Uterus (tissue), 4 donors: ENCODE data around the gene ACAP3. TPM values are rescaled to one million over a fixed set of nuclear protein-coding genes. Genes with fewer than 3 reads are reported as not detected.

Source experiments
- DNase-seq, 2 donors: peaks; one replicate each; pipeline ENCODE4 v3.0.0-alpha.2; 2019 to 2020
- H3K27ac ChIP-seq, 2 donors: fragments of 200-600 bp; sonication (generic); 1 replicate in 1 of 2; 2 replicates in 1 of 2; pipeline ENCODE4 v1.5.1; 2016 to 2018
- H3K27me3 ChIP-seq, 2 donors: fragments of 200-600 bp; sonication (generic); one replicate each; pipeline ENCODE4 v1.5.1; 2018 to 2019; ENCODE audit warnings: control low read depth in 1 of 2
- H3K36me3 ChIP-seq, 2 donors: fragments of 200-600 bp; sonication (generic); one replicate each; pipeline ENCODE4 v1.5.1; 2019; ENCODE audit warnings: control low read depth in 1 of 2
- H3K4me1 ChIP-seq, 2 donors: fragments of 200-600 bp; sonication (generic); one replicate each; pipeline ENCODE4 v1.5.1; 2018 to 2019; ENCODE audit warnings: control low read depth in 1 of 2
- H3K4me3 ChIP-seq, 2 donors: fragments of 200-600 bp; sonication (generic); 1 replicate in 1 of 2; 2 replicates in 1 of 2; pipeline ENCODE4 v1.5.1; 2018 to 2019; ENCODE audit warnings: mild to moderate bottlenecking in 1 of 2
- H3K9me3 ChIP-seq, 2 donors: fragments of 200-600 bp; sonication (generic); one replicate each; pipeline ENCODE4 v1.5.1; 2019; ENCODE audit warnings: control low read depth in 1 of 2
- POLR2A ChIP-seq, 2 donors: fragments of 450-650 bp; IDR thresholded peaks; one replicate each; pipeline ENCODE4 v1.6.1; 2016; ENCODE audit warnings: antibody characterized with exemption in 2 of 2, mild to moderate bottlenecking in 1 of 2, moderate library complexity in 1 of 2
- intact Hi-C: fragments of 100-400 bp; cut with DNase I; formaldehyde crosslinking; loops from one replicate; pipeline ENCODE4 v1.15.1; 2023; ENCODE audit warnings: low total_unique reads
- total RNA-seq, 4 donors: library from RNA; depleted of rRNA in 3 of 4; stranded (reverse); fragments of >200 nt in 3 of 4; gene quantifications; one replicate each; pipeline versions ENCODE4 v1.1.0 to v1.2.4, GENCODE V29; 2014 to 2023
- TF ChIP-seq, protein P1 (sequence below), 4 experiments: fragments of 200-600 bp in 2 of 4; fragments of 450-650 bp in 2 of 4; sonication (generic) in 2 of 4; IDR thresholded peaks; one replicate each; pipeline ENCODE4 v1.5.1; 2016 to 2019; ENCODE audit warnings: antibody characterized with exemption in 4 of 4, mild to moderate bottlenecking in 2 of 4, moderate library complexity in 1 of 4
- donor health status: DM: yes; HTN: yes; CAD: no.

The ACAP3 gene
- total RNA-seq, 4 donors from 2014 or later = 11.2 to 98.5 (median 44.0) TPM

DNA sequence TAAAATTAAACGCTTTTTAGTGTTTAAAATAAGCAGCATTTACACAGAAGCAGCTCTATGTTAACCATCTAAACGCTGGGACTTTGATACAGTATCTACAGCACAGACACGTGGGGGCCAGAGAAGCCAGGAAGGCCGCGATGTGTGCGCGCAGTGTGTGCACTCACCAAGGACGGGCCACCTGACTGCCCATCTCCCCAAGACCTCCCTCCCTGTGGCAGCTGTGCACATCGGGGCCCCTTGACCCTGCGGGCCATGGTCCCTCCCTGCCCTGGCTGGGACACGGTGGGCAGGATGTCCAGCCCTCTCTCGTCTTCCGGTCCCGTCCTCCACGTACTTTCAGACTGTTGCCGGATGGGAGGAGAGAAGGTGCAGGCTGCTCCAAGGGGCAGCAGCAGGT, 27.6 kb upstream of the ACAP3 start:
- Histone ChIP-seq H3K36me3 (no peaks in the 10 kb centered on the region), H3K4me1 (no peaks in the 10 kb centered on the region), H3K9me3 (no peaks in the 10 kb centered on the region), H3K4me3 (no peak overlapping the region), H3K27ac (no peak overlapping the region), H3K27me3 (no peaks in the 10 kb centered on the region)
- intact Hi-C loops = no loop called here
- no peak for DNase-seq
- TF ChIP-seq, protein P1, sequence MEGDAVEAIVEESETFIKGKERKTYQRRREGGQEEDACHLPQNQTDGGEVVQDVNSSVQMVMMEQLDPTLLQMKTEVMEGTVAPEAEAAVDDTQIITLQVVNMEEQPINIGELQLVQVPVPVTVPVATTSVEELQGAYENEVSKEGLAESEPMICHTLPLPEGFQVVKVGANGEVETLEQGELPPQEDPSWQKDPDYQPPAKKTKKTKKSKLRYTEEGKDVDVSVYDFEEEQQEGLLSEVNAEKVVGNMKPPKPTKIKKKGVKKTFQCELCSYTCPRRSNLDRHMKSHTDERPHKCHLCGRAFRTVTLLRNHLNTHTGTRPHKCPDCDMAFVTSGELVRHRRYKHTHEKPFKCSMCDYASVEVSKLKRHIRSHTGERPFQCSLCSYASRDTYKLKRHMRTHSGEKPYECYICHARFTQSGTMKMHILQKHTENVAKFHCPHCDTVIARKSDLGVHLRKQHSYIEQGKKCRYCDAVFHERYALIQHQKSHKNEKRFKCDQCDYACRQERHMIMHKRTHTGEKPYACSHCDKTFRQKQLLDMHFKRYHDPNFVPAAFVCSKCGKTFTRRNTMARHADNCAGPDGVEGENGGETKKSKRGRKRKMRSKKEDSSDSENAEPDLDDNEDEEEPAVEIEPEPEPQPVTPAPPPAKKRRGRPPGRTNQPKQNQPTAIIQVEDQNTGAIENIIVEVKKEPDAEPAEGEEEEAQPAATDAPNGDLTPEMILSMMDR (IDR thresholded peaks at IDR 0.05) = no peak
- no peak for TF ChIP-seq POLR2A (IDR thresholded peaks at IDR 0.05)

DNA sequence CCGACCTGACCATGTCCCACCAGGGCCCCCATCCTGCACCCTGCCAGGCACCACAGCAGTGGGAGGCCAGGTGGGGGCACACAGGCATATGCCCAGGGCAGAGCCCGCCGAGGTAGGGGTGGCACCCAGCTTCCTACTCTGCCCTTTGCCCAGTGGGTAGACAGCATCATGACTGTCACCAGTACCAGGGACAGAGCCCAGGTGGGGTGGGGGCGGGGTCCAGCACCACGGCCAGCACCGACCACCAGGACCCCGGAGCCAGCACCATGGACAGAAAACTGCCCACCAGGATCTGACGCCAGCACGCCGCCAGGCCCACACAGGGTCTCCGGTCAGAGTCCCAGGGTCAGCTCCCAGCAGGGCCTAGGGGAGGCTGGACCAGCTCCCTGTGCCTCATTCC, 27.1 kb upstream of the ACAP3 start:
- Histone ChIP-seq H3K27ac (no peak overlapping the region), H3K4me3 (no peak overlapping the region), H3K36me3 (no peaks in the 10 kb centered on the region), H3K4me1 (no peaks in the 10 kb centered on the region), H3K9me3 (no peaks in the 10 kb centered on the region), H3K27me3 (no peaks in the 10 kb centered on the region)
- no peak for TF ChIP-seq POLR2A (IDR thresholded peaks at IDR 0.05)
- TF ChIP-seq, protein P1 (IDR thresholded peaks at IDR 0.05) = no peak
- intact Hi-C loops = no loop called here
- no peak for DNase-seq

DNA sequence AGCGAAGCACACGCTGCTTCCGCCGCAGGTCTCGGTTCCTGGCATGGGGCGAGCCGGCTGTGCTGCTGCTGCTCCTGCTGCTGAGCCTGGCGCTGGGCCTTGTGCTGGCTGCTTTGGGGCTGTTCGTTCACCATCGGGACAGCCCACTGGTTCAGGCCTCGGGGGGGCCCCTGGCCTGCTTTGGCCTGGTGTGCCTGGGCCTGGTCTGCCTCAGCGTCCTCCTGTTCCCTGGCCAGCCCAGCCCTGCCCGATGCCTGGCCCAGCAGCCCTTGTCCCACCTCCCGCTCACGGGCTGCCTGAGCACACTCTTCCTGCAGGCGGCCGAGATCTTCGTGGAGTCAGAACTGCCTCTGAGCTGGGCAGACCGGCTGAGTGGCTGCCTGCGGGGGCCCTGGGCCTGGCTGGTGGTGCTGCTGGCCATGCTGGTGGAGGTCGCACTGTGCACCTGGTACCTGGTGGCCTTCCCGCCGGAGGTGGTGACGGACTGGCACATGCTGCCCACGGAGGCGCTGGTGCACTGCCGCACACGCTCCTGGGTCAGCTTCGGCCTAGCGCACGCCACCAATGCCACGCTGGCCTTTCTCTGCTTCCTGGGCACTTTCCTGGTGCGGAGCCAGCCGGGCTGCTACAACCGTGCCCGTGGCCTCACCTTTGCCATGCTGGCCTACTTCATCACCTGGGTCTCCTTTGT, 26.0 kb upstream of the ACAP3 start:
- intact Hi-C loops = no loop called here
- no peak for TF ChIP-seq POLR2A (IDR thresholded peaks at IDR 0.05)
- TF ChIP-seq, protein P1 (IDR thresholded peaks at IDR 0.05) = no peak
- DNase-seq = no peak
- Histone ChIP-seq H3K4me3 (no peak overlapping the region), H3K4me1 (no peaks in the 10 kb centered on the region), H3K9me3 (no peaks in the 10 kb centered on the region), H3K27ac (no peak overlapping the region), H3K36me3 (no peaks in the 10 kb centered on the region), H3K27me3 (no peaks in the 10 kb centered on the region)

DNA sequence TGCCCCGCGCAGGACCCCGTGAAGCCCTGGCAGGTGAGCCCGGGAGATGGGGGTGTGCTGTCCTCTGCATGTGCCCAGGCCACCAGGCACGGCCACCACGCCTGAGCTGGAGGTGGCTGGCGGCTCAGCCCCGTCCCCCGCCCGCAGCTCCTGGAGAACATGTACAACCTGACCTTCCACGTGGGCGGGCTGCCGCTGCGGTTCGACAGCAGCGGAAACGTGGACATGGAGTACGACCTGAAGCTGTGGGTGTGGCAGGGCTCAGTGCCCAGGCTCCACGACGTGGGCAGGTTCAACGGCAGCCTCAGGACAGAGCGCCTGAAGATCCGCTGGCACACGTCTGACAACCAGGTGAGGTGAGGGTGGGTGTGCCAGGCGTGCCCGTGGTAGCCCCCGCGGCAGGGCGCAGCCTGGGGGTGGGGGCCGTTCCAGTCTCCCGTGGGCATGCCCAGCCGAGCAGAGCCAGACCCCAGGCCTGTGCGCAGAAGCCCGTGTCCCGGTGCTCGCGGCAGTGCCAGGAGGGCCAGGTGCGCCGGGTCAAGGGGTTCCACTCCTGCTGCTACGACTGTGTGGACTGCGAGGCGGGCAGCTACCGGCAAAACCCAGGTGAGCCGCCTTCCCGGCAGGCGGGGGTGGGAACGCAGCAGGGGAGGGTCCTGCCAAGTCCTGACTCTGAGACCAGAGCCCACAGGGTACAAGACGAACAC, 25.2 kb upstream of the ACAP3 start:
- TF ChIP-seq POLR2A (IDR thresholded peaks at IDR 0.05) = no peak
- TF ChIP-seq, protein P1 (IDR thresholded peaks at IDR 0.05) = no peak
- Histone ChIP-seq H3K36me3 (no peaks in the 10 kb centered on the region), H3K4me1 (no peaks in the 10 kb centered on the region), H3K9me3 (no peaks in the 10 kb centered on the region), H3K27me3 (no peaks in the 10 kb centered on the region), H3K27ac (no peak overlapping the region), H3K4me3 (no peak overlapping the region)
- intact Hi-C loops = no loop called here
- DNase-seq = no peak

DNA sequence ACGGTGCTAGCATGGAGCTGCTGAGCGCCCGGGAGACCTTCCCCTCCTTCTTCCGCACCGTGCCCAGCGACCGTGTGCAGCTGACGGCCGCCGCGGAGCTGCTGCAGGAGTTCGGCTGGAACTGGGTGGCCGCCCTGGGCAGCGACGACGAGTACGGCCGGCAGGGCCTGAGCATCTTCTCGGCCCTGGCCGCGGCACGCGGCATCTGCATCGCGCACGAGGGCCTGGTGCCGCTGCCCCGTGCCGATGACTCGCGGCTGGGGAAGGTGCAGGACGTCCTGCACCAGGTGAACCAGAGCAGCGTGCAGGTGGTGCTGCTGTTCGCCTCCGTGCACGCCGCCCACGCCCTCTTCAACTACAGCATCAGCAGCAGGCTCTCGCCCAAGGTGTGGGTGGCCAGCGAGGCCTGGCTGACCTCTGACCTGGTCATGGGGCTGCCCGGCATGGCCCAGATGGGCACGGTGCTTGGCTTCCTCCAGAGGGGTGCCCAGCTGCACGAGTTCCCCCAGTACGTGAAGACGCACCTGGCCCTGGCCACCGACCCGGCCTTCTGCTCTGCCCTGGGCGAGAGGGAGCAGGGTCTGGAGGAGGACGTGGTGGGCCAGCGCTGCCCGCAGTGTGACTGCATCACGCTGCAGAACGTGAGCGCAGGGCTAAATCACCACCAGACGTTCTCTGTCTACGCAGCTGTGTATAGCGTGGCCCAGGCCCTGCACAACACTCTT, 24.5 kb upstream of the ACAP3 start:
- Histone ChIP-seq H3K36me3 (no peaks in the 10 kb centered on the region), H3K4me1 (no peaks in the 10 kb centered on the region), H3K27ac (no peak overlapping the region), H3K27me3 (no peaks in the 10 kb centered on the region), H3K9me3 (no peaks in the 10 kb centered on the region), H3K4me3 (no peak overlapping the region)
- intact Hi-C loops = no loop called here
- no peak for TF ChIP-seq POLR2A (IDR thresholded peaks at IDR 0.05)
- TF ChIP-seq, protein P1 (IDR thresholded peaks at IDR 0.05) = no peak
- DNase-seq = no peak
